PC-9 (cell line): Measurements from ENCODE around the gene ZNF99.
"Not testable (repeated sequence)": the region's sequence is repeated elsewhere in the genome, so short reads cannot be mapped to it uniquely, and the experiment has no call there.

Experiments used
- CTCF ChIP-seq: fragments of 200-600 bp; sonication (generic); conservative IDR thresholded peaks from 2 replicates; pipeline ENCODE4 v1.6.1; 2017; ENCODE audit warnings: mixed run types, antibody characterized with exemption, mild to moderate bottlenecking, moderate library complexity
- EZH2 ChIP-seq: fragments of 200-600 bp; sonication (generic); IDR thresholded peaks from 2 replicates; pipeline ENCODE4 v1.8.0; 2017; ENCODE audit warnings: antibody characterized with exemption, low read depth

GRCh38 chr19:22721533-22721932 is 62.4 kb downstream of the ZNF99 start:
- TF ChIP-seq CTCF, EZH2: not testable (repeated sequence)
